ENCODE results near the gene GSE1.

- TF ChIP-seq CTCF (IDR thresholded peaks at IDR 0.05) (no peak), ERG (CRISPR knock-in tag; IDR thresholded peaks at IDR 0.05) (no peak), SP1 (CRISPR knock-in tag; conservative IDR thresholded peaks at IDR 0.05) (no peak)
These were observed 62.2 kb downstream of the GSE1 start for GRCh38 chr16:85675251-85675874.
